ENCODE data around the gene SYNJ2.
"Not testable (repeated sequence)": the region's sequence is repeated elsewhere in the genome, so short reads cannot be mapped to it uniquely, and the experiment has no call there.

The SYNJ2 gene

GRCh38 chr6:157981395-157982101 lies at the start of gene SYNJ2:
SYNJ2 (plus strand) TSS chr6:157981863; CDS start chr6:157981962, 99 bp downstream.
- peak within 1 kb of the TSS; percentile 94 for H3K27ac ChIP-seq
- TF ChIP-seq CTCF (conservative IDR thresholded peaks at IDR 0.05): peak; percentile 79

GRCh38 chr6:157935786-157936185 lies 45.9 kb upstream of the SYNJ2 start:
- no peak overlapping the region for H3K27ac ChIP-seq
- no peak for TF ChIP-seq CTCF (conservative IDR thresholded peaks at IDR 0.05)

- TF ChIP-seq CTCF (conservative IDR thresholded peaks at IDR 0.05): no peak
- H3K27ac ChIP-seq: no peak overlapping the region
These were observed 44.3 kb upstream of the SYNJ2 start for GRCh38 chr6:157937318-157937717.

GRCh38 chr6:157937916-157938315 lies 43.7 kb upstream of the SYNJ2 start:
- TF ChIP-seq CTCF (conservative IDR thresholded peaks at IDR 0.05): no peak
- no peak overlapping the region for H3K27ac ChIP-seq

GRCh38 chr6:157940375-157941036 lies 41.2 kb upstream of the SYNJ2 start:
- not testable (repeated sequence) for H3K27ac ChIP-seq

GRCh38 chr6:157941101-157941863 lies 40.4 kb upstream of the SYNJ2 start:
- TF ChIP-seq CTCF (conservative IDR thresholded peaks at IDR 0.05): no peak
- no peak overlapping the region for H3K27ac ChIP-seq

GRCh38 chr6:157942351-157942750 lies 39.3 kb upstream of the SYNJ2 start:
- no peak for TF ChIP-seq CTCF (conservative IDR thresholded peaks at IDR 0.05)
- no peak overlapping the region for H3K27ac ChIP-seq
